K562 (cell line): ENCODE measurements around the gene RASIP1. TPM values are rescaled to one million over a fixed set of nuclear protein-coding genes. Genes with fewer than 3 reads are reported as not detected.

Source experiments
- CREM ChIP-seq: IDR thresholded peaks from 2 replicates; pipeline ENCODE4 v1.6.1; 2014; ENCODE audit warnings: antibody characterized with exemption, low read depth
- ESRRA ChIP-seq: fragments of 450-650 bp; IDR thresholded peaks from 2 replicates; pipeline ENCODE4 v1.6.1; 2014; ENCODE audit warnings: low read depth, mild to moderate bottlenecking, moderate library complexity, borderline replicate concordance
- FIP1L1 ChIP-seq: fragments of 200-400 bp; formaldehyde crosslinking; IDR thresholded peaks from 2 replicates; pipeline ENCODE4 v1.6.1; 2018; ENCODE audit warnings: mild to moderate bottlenecking, low read depth, low read length; ENCODE audit not compliant: poor library complexity, severe bottlenecking
- FOXM1 ChIP-seq, 2 experiments: fragments of 450-650 bp in 1 of 2; sonication (generic) in 1 of 2; formaldehyde crosslinking in 1 of 2; IDR thresholded peaks; 2 replicates each; pipeline versions ENCODE4 v1.6.1 to v1.9.0; 2017 to 2022; ENCODE audit warnings: low read depth in 2 of 2, mild to moderate bottlenecking in 2 of 2, missing genetic modification reagents in 1 of 2, moderate library complexity in 1 of 2
- NR2C1 ChIP-seq, 2 experiments: fragments of 450-650 bp; IDR thresholded peaks; 2 replicates each; pipeline ENCODE4 v1.6.1; 2017; ENCODE audit warnings: mild to moderate bottlenecking in 2 of 2, antibody characterized with exemption in 1 of 2, inconsistent platforms in 1 of 2, missing compliant biosample characterization in 1 of 2, missing genetic modification characterization in 1 of 2
- OTX1 ChIP-seq: fragments of 450-650 bp; formaldehyde crosslinking; IDR thresholded peaks from 2 replicates; pipeline ENCODE4 v1.4.0; 2022; ENCODE audit warnings: mild to moderate bottlenecking
- POLR2AphosphoS2 ChIP-seq: IDR thresholded peaks from 2 replicates; pipeline ENCODE4 v1.6.1; 2012; ENCODE audit warnings: low read length, improper control_type of control experiment
- POLR2G ChIP-seq: fragments of 200-400 bp; formaldehyde crosslinking; IDR thresholded peaks from 2 replicates; pipeline ENCODE4 v1.6.1; 2017; ENCODE audit warnings: low read depth, mild to moderate bottlenecking, antibody characterized with exemption, low read length, moderate library complexity
- RBFOX2 ChIP-seq: fragments of 200-400 bp; formaldehyde crosslinking; IDR thresholded peaks from 2 replicates; pipeline ENCODE4 v1.6.1; 2017; ENCODE audit warnings: low read depth, mild to moderate bottlenecking, low read length, moderate library complexity
- SLC30A9 ChIP-seq: fragments of 250-450 bp; sonication (Bioruptor Pico); IDR thresholded peaks from 2 replicates; pipeline ENCODE4 v1.8.0; 2022; ENCODE audit warnings: mild to moderate bottlenecking, moderate library complexity
- SP2 ChIP-seq: IDR thresholded peaks from 2 replicates; pipeline ENCODE4 v1.6.1; 2011; ENCODE audit warnings: mild to moderate bottlenecking, low read depth, low read length, moderate library complexity; ENCODE audit not compliant: poor library complexity, severe bottlenecking; ENCODE audit errors: extremely low read depth
- XRCC3 ChIP-seq: fragments of 450-650 bp; IDR thresholded peaks from 2 replicates; pipeline ENCODE4 v1.6.1; 2017; ENCODE audit warnings: mild to moderate bottlenecking, moderate library complexity
- ZNF766 ChIP-seq: fragments of 200-800 bp; sonication (Bioruptor generic); conservative IDR thresholded peaks from 2 replicates; pipeline ENCODE4 v1.6.1; 2016; ENCODE audit warnings: missing genetic modification characterization, missing compliant biosample characterization
- polyA plus RNA-seq, 8 experiments: library from polyadenylated mRNA; depleted of rRNA in 4 of 8; stranded (reverse) in 5 of 8; unstranded in 3 of 8; fragments of >200 nt; fragmentation: Nextera tagmentation in 2 of 8; fragmentation: Illumina TruSeq in 1 of 8; extraction: Ambion mirVana in 2 of 8; extraction: Trizol in 1 of 8; gene quantifications; 2 replicates each; pipeline versions ENCODE4 v1.2.1 to v1.2.3, GENCODE V29; 2011 to 2014; ENCODE audit warnings: inconsistent platforms in 1 of 8, missing spikeins in 1 of 8
- total RNA-seq, 7 experiments: library from RNA; depleted of rRNA in 6 of 7; stranded (reverse); fragments of >200 nt in 6 of 7; fragmentation: Illumina TruSeq in 2 of 7; extraction: Trizol in 2 of 7; gene quantifications; 2 replicates each; pipeline versions ENCODE4 v1.2.1 to v1.2.3, GENCODE V29; 2011 to 2021; ENCODE audit warnings: low replicate concordance in 1 of 7
- TF ChIP-seq, protein P1 (sequence below), 2 experiments: fragments of 450-650 bp in 1 of 2; sonication (generic) in 1 of 2; formaldehyde crosslinking in 1 of 2; IDR thresholded peaks in 1 of 2; conservative IDR thresholded peaks in 1 of 2; 2 replicates each; pipeline versions ENCODE4 v1.6.1 to v1.8.1; 2016 to 2023; ENCODE audit warnings: mild to moderate bottlenecking in 2 of 2, moderate library complexity in 2 of 2, inconsistent platforms in 1 of 2, missing genetic modification reagents in 1 of 2
- TF ChIP-seq, protein P2 (sequence below), 3 experiments: fragments of 200-800 bp in 1 of 3; fragments of 250-450 bp in 1 of 3; fragments of 450-650 bp in 1 of 3; sonication (Bioruptor Pico) in 1 of 3; sonication (Bioruptor generic) in 1 of 3; formaldehyde crosslinking in 1 of 3; IDR thresholded peaks; 2 replicates each; pipeline versions ENCODE4 v1.6.1 to v1.8.0; 2016 to 2022; ENCODE audit warnings: mild to moderate bottlenecking in 2 of 3, missing genetic modification characterization in 2 of 3, missing compliant biosample characterization in 1 of 3, moderate library complexity in 1 of 3
- TF ChIP-seq, protein P3 (sequence below): IDR thresholded peaks from 2 replicates; pipeline ENCODE4 v1.6.1; 2014; ENCODE audit warnings: antibody characterized with exemption
- TF ChIP-seq, protein P4 (sequence below): fragments of 450-650 bp; IDR thresholded peaks from 2 replicates; pipeline ENCODE4 v1.6.1; 2018; ENCODE audit warnings: mild to moderate bottlenecking, low read depth; ENCODE audit not compliant: partially characterized antibody

Gene RASIP1
- total and polyA plus RNA-seq, 9 of the 15 experiments (the other 6 are each of a cell fraction or from before 2014, with no cell fraction given): 0.20 to 4.7 (median 1.5) TPM

DNA sequence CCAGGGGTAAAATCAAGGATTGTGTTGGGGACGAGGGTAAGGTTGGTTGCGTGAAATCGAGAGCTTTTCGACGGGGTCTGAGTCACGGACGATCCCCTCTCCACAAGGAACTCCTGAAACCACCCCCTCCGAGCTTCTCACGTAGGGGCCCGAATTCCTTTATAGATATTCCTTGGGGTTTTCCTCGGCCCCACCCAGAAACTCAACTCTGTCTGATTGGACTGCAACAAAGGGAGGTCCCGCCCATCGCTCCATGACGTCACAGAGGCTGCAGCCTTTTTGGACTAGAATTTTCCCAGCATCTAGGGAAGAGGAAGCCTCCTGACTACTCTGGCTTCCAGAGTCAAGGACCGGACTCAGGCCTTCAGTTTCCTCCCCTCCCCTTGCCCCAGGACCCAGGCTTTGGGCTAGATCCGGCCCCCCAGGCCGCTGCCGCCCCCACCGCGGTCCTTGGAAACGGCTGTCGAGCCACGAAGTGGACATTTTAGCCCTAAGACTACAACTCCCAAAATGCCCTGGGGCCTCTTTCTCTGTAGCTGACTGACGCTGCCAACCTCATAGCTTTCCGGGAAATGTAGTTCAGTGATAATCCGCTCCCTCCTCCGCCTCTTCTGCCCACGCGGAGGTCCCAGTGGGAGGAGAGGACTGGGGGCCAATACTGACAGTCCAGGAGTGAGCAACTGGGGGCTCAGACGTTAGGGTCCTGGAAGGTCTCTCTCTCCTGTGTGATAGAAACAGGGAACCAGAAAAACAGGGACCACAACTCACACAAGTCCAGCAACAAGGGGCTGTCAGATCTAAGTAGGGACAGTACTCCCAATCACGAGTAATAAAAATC is 6.5 kb upstream of the RASIP1 start, which contains the start of gene IZUMO1 (continued):
- TF ChIP-seq, protein P1, sequence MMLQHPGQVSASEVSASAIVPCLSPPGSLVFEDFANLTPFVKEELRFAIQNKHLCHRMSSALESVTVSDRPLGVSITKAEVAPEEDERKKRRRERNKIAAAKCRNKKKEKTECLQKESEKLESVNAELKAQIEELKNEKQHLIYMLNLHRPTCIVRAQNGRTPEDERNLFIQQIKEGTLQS (IDR thresholded peaks at IDR 0.05): peak; percentile 88
- TF ChIP-seq, protein P1 (CRISPR knock-in tag; conservative IDR thresholded peaks at IDR 0.05): no peak
- TF ChIP-seq SP2: peak; percentile 3
- TF ChIP-seq, protein P2, sequence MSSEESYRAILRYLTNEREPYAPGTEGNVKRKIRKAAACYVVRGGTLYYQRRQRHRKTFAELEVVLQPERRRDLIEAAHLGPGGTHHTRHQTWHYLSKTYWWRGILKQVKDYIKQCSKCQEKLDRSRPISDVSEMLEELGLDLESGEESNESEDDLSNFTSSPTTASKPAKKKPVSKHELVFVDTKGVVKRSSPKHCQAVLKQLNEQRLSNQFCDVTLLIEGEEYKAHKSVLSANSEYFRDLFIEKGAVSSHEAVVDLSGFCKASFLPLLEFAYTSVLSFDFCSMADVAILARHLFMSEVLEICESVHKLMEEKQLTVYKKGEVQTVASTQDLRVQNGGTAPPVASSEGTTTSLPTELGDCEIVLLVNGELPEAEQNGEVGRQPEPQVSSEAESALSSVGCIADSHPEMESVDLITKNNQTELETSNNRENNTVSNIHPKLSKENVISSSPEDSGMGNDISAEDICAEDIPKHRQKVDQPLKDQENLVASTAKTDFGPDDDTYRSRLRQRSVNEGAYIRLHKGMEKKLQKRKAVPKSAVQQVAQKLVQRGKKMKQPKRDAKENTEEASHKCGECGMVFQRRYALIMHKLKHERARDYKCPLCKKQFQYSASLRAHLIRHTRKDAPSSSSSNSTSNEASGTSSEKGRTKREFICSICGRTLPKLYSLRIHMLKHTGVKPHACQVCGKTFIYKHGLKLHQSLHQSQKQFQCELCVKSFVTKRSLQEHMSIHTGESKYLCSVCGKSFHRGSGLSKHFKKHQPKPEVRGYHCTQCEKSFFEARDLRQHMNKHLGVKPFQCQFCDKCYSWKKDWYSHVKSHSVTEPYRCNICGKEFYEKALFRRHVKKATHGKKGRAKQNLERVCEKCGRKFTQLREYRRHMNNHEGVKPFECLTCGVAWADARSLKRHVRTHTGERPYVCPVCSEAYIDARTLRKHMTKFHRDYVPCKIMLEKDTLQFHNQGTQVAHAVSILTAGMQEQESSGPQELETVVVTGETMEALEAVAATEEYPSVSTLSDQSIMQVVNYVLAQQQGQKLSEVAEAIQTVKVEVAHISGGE (CRISPR knock-in tag; IDR thresholded peaks at IDR 0.05): peak in 1 of 3 experiments; percentile 75; a peak in 2 of 6 replicates
- 0 out of 2 replicates have a peak, but pooled peaks have one; percentile 30 for TF ChIP-seq NR2C1 (IDR thresholded peaks at IDR 0.05)
- peak; percentile 69 for TF ChIP-seq NR2C1 (tag; IDR thresholded peaks at IDR 0.05)
- TF ChIP-seq, protein P3, sequence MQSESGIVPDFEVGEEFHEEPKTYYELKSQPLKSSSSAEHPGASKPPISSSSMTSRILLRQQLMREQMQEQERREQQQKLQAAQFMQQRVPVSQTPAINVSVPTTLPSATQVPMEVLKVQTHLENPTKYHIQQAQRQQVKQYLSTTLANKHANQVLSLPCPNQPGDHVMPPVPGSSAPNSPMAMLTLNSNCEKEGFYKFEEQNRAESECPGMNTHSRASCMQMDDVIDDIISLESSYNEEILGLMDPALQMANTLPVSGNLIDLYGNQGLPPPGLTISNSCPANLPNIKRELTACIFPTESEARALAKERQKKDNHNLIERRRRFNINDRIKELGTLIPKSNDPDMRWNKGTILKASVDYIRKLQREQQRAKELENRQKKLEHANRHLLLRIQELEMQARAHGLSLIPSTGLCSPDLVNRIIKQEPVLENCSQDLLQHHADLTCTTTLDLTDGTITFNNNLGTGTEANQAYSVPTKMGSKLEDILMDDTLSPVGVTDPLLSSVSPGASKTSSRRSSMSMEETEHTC: no peak
- TF ChIP-seq FIP1L1: no peak
- peak; percentile 95 for TF ChIP-seq ZNF766 (CRISPR knock-in tag)
- TF ChIP-seq, protein P4, sequence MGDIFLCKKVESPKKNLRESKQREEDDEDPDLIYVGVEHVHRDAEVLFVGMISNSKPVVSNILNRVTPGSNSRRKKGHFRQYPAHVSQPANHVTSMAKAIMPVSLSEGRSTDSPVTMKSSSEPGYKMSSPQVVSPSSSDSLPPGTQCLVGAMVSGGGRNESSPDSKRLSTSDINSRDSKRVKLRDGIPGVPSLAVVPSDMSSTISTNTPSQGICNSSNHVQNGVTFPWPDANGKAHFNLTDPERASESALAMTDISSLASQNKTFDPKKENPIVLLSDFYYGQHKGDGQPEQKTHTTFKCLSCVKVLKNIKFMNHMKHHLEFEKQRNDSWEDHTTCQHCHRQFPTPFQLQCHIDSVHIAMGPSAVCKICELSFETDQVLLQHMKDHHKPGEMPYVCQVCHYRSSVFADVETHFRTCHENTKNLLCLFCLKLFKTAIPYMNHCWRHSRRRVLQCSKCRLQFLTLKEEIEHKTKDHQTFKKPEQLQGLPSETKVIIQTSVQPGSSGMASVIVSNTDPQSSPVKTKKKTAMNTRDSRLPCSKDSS: peak; percentile 3
- TF ChIP-seq RBFOX2: peak; percentile 55
- no peak for TF ChIP-seq SLC30A9 (CRISPR knock-in tag)
- TF ChIP-seq XRCC3: no peak
- peak; percentile 82; the same call in 1 of the 2 replicates for TF ChIP-seq CREM
- no peak for TF ChIP-seq OTX1 (CRISPR knock-in tag)
- peak; percentile 55 for TF ChIP-seq POLR2G
- 0 out of 2 replicates have a peak, but pooled peaks have one; percentile 43 for TF ChIP-seq POLR2AphosphoS2
- TF ChIP-seq ESRRA: peak; percentile 43; the same call in 1 of the 2 replicates
- peak; percentile 57; the same call in 1 of the 2 replicates for TF ChIP-seq FOXM1 (IDR thresholded peaks at IDR 0.05; ENCODE audit: low read depth)
- no peak for TF ChIP-seq FOXM1 (CRISPR knock-in tag; IDR thresholded peaks at IDR 0.05; ENCODE audit: low read depth)
